GM19463 (cell line): ENCODE measurements around the gene DDHD1.
A peak's percentile ranks its signal among the peaks of the same experiment; 100 is the strongest.
"Not testable (repeated sequence)": the region's sequence is repeated elsewhere in the genome, so short reads cannot be mapped to it uniquely, and the experiment has no call there.

Experiments used
- ATAC-seq: cut with Tn5 transposase; IDR thresholded peaks from one replicate; pipeline ENCODE4 v1.9.1; 2021; ENCODE audit warnings: mild to moderate bottlenecking, moderate library complexity; ENCODE audit not compliant: unreplicated experiment

DDHD1 gene

DNA sequence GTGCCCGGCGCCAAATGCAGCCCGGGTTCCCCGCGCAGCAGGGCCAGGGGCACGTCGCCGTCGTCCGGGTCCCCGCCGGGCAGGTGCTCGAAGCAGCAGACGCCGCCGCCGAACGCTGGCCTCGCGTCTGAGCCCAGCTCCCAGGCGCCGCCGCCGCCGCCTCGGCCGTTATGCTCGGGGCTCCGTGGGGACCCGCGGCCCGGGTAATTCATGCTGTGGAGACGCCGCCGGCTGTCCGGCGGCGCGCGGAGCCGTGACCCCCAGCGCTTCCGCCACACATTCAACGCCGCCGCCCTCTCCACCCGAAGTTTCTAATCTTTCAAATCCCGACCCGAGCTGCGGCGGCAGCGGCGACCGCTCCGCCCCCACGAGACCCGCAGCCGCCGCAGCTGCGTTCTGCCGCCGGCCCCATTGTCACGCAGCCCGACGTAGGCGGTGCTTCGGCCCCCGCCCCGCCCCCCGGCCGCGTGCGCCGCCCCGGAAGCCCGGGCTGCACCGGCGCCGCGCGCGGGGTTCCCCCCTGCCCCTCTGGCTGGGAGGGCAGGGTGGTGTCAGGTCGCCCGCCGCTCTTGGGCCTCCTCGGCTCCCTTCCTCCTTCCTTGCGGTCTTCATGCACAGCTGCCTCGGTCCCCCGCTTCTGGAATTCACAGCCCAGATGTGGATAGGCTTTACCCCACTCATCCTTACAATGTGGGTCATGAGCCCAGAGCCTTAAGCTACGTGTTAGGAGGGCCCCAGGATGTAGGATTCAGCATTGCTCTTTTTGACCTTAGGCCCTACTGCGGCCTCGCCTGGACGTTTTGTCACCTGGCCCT is at the start of gene DDHD1:
Gene DDHD1 (minus strand): TSS at position 437 of the 815 bp plus-strand sequence. CDS start 225 bp downstream, at position 212.
- ATAC-seq = peak; percentile 73

DNA sequence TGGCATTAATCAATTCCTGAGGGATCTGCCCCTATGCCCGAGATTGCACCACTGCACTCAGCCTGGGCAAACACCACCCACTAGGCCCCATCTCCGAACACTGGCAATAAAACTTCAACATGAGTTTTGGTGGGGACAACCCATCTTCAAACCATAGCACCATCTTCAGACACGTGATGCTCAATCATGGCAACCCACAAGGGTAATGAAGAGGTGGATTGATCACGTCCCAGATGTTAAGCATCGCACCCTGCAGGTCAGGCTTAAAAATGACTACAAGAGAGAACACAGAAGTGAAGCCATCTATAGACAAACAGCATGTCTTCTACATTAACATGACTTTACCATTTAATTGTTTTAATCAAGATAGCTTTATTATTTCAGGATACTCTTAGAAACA is 42.8 kb upstream of the DDHD1 start:
- no peak for ATAC-seq

DNA sequence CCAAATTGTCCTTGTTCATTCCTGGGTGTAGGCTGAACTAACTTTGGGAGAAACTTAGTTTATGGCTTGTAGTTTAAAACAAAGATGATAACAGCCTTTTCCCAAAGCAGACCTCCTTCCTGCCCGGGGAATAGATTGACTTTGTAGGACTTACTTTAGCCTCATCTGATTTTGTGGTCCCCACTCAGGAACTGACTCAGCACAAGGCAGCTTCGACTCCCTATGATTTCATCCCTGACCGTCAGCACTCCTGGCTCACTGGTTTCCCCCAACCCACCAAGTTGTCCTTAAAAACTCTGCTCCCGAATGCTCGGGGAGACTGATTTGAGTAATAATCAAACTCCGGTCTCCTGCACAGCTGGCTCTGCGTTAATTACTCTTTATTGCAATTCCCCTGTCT is 40.1 kb upstream of the DDHD1 start:
- no peak for ATAC-seq

DNA sequence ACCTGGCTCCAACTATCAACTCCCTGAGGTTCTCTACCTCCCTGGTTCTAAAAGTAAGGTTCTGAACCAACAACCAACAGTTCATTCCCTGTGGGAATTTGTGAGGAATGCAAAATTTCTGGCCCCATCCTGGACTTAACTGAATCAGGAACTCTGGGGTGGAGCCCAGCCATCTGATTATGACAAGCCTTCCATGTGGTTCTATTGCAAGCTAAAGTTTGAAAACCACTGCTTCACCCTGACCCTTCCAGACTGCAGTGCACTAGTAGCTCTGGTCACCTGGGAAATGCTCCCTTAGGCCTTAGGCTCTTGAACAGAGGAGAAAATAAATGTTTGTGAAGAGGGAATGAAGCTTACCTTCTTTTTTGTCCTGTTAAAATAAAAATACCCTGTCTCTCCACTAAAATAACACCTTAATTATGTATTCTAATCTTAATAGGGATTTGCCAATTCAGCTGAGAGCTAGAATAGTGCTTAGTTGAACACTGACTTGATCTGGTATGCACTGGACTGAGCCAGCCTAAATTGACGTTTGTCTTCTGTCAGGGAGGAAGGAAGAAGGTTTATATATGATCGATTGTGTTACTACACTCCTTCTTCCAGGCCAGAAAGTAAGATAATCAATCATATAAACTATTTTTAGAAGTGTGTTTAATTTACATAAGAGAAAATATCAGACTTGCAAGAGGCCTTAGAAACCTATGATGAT is 39.1 kb upstream of the DDHD1 start:
- ATAC-seq = no peak

DNA sequence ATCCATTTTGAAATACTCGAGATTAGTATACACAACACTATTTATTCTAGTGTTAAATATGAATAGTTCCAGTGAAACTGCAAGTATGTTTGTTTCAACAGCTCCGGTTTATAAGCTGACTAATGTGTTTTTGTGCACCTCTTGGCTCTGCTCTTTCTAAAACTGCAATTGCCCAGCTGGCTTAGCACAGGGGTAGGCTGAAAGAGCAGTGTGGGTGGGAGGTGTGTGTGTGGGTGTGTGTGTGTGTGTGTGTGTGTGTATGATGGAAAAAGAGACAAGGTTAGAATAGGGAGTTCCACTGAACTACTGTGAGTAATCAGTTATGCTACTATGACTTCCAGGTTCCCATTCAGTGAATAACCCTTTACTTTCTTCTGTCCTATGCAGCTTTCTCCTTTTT is 37.8 kb upstream of the DDHD1 start:
- ATAC-seq = peak; percentile 45

DNA sequence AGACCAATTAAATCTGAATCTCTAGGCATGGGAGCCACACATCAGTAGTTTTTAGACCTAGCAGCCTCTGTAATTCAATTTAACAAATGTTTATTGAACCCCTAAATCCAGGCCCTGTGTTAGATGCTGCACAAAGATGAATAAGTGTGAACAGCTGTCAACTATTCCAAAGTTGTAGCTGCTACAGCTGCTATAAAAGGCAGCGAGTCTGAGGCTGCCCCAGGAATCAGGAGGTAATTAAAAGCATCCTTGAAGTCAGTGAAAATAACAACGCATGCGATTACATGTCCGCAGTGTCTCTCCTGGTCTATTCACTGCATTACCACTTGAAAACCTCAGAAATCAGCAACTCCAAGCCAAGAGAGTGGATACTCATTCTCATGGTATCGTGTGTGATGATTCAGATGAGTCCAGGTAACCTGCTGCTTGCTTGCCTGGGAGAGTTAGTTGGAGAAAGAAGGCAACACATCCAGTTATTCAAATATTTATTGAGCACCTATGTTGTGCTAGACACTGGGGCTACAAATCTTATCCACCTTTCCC is 34.9 kb upstream of the DDHD1 start:
- ATAC-seq = no peak

DNA sequence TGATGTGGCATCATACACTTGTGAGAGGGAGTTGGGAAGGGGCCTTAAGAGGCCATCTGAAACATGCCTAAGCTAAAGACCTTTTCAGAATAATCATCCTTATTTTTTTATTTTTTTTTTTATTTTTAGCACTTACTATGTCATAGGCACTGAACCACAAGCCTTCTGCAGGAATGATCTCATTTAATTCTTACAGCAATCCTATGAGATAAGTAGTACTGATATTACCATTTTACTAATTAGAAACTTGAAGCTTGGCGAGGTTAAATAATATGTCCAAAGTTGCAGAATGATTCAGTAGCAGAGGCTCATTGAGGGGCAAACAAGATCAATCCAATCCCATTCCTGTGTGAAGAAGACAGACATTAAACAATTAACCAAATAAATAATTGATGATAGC is 33.4 kb upstream of the DDHD1 start:
- ATAC-seq = no peak

DNA sequence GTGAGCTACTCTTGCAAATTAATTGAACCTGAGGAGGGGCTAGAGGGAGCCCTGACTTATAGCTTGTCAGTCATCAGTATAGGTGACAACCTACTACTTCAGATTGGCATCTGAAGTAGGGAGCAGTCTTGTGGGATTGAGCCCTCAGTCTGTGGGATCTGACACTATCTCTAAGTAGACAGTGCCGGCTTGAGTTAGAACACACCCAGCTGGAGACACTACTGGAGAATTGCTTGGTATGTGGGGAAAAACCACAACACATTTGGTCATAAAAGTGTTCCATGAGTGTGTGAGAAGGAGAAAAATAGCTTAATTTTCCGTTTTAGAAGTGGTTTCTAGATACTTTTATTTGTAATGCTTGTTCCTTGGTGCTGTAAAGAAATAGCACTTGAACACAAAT is 30.5 kb upstream of the DDHD1 start:
- no peak for ATAC-seq

DNA sequence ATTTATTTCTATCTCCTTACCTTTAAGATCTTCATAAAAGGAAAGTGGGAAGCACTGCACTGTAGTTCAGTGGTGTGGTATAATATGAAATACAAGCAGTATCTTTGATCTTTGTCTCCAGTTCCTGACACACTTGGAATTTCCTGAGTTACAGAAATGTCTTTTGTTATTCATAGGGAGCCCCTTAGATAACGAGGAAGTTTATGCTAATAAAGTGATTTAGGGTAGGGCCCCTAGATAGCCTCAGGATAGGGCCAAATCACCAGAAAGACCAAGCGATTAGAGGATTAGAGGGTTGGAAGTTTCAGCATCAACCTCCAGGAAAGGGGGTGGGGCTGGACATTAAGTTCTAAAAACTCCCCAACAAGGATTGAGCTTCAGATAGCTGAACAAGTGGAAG is 29.9 kb upstream of the DDHD1 start:
- ATAC-seq = no peak

DNA sequence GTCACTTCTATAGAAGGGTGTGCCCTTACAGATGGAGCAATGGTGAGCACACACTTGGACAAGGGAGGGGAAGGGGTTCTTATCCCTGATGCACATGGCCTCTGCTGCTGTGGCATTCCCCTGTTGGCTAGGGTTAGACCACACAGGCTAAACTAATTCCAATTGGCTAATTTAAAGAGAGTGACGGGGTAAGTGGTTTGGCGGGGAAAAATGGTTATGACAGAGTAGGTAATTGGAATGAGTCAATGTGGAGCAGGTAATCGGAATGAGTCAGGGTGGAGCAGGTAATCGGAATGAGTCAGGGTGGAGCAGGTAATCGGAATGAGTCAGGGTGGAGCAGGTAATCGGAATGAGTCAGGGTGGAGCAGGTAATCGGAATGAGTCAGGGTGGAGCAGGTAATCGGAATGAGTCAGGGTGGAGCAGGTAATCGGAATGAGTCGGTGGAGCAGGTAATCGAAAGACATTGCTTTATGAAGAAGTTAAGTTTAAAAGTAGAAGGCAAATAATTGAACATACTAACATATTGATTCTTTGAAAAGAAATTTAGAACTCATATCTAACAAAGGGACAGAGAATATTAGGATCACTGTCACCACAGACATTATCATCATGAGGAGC is 28.4 kb upstream of the DDHD1 start:
- ATAC-seq = not testable (repeated sequence)

DNA sequence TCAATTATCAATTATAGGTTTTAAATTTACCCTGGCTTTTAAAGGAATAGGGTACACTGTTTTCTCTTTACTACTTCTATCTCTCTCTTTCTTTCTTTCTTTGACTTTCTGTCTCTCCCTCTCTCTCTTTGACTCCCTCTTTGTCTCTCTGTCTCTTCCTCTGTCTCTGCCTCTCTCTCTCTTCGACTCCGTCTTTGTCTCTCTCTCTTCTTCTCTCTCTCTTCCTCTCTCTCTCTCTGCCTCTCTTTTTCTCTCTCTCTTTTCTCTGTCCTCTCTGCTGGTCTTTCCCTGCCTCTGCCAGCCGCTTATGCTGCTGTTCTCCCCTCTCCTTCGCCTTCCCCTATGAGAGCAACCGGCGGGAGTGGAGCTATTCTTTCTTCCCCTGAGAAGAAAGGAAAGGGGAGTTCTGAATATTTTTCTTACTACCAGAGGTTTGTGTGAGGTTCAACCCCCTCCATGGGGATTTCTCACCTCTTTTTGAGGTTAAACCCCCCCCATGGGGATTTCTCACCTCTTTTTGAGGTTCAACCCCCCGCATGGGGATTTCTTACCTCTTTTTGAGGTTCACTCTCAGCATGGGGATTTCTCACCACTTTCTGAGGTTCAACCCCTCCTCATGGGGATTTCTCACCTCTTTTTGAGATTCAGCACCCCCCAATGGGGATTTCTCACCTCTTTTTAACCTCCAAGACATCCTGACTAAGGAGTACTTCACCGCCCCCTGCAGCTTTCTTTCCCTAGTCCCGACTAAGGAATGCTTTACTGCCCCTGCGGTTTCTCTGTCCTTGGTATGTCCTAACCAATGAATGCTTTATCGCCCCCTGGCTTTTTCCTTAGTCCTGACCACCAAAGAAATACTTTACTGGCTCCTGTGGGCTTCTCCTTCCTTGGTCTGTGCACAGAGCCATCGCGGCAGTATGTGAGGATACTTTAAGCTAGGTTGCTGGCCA is 27.4 kb upstream of the DDHD1 start:
- ATAC-seq = peak; percentile 60

DNA sequence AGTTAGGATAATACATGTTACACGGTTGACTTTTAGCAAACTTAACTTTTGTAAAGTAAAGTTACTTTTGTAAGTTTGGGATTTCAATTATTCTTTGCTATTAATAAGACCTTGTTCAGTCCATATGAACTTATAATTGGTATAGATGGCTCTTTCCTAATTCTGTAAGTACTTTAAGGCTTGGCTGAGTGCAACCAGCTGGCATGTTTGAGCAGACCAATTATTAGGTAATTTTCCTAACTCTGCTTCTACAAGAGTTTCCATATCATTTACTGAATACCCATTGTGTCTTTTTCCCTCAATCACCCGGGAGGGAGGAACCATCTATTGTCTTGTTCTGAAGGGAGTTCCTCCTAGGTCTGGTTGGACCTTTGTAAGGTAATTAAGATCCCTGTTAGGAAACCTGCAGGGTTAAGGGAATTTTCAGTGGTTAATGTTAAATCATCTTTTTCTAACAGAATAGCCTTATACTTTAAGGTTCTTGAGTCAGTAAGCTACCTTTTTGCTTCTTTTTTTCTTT is 26.4 kb upstream of the DDHD1 start:
- ATAC-seq = not testable (repeated sequence)

DNA sequence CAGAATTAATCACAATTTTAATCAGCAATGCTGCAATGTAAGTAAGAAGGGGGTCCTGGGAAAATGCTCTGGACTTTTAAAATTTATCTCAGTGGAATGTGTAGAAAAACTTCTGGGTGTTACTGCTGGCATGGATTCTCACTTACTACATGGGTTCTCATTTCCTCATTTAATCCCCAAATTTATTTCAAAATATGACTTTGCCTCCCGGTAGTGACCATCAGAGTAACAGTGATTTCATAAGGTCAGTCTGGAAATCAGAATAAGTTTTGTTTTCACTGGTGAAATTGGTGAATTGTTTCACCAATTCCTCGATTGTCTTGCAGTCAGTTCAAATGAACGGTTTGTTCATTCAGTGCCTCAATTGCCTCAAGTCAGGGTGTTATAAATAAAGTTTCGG is 22.3 kb upstream of the DDHD1 start:
- no peak for ATAC-seq

DNA sequence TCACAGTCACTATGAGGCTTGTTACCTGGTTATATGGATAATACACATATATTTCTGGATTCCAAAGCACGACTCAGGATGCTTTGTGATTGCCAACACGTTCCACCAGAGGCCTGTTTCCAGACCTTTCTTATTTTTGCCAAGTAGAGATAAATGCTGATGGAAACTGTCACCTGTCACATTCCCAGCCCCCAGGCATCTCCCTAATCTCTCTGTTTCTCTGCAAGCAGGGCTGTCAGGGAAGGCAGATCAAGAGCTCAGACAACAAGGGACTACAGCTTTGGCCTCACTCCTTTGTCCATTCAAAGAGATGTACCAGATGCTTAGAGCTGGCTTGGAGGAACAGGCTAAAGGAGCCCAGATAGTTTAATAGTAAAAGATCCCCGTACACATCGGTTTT is 21.8 kb upstream of the DDHD1 start:
- ATAC-seq = no peak

DNA sequence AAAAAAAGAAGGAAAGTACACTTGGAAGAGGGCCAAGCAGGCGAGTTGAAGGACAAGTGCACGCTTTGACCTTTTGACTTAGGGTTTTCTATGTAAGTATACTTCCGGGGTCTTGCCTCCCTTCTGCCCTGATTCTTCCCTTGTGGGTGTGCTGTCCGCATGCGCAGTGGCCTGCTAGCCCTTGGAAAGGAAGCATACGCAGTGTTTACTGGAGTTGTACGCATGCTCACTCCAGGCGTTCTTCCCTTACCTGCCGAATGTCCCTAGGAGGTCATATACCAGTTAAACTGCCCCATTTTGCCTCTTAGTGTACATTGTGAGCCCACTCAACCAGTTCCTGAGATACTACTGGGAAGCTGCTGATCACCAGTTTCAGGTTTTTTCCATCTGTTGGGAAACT is 15.7 kb upstream of the DDHD1 start:
- ATAC-seq = no peak

DNA sequence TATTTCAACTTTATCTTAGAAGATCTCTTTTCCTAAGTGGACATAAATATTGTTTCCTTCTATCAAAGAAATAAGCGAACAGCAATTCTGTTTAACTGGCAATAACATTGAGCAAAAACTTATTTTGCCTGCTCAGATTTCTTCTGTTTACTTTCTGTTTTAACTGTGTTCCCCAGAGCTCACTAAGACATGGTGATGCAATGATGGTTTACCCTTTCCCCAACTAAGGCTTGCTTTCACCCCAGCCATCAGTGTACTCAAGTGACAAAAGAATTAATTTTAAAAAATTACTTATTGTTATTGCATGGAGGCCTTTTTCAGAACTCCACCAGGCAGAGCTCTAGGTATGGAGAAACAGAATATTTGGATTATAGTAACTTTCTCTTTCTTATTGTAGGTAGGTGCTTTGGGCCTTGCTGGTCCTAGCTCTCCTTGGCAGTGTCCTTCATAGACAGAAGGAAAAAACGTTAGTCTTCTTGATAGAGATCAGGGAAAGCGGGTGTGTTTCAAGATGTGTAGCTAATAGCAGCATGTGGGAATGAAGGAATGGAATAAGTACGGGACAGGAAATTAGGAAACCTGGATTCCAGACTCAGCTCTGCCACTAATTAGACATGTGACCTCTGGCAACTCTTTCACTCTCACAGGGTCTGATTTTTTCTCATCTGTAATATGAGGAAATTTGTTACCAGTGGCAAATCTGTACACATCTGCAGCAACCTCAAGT is 14.6 kb upstream of the DDHD1 start:
- ATAC-seq = no peak

DNA sequence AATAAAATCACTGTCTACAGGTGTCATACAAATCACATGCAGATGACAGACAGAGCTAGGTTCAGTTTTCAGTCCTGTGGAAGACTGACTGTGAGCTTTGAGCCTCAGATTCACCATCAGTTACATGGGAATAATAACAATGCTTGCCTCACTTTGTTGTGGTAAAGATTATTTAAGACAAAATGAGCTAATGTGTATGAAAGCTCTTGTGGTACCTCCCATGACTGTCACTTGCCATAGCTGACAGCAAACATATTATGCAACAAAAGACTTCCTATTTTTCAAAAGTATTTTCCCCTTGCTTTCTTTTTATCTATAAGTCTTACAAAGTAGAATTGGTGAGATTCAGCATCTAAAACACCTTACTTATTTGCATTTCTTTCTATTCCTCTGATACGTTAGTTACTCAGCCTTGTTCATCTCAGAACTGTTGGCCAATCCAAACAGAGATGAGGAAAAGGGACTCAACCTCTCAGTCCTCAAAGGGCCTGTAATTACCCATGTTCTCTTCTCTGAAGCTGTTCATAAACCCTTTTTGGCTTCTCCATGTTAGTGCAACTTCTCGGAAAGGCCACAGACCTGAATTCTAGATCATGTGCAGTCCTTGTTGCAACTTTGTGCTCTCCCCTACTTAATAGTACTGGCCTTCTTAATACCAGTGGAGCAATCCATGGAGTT is 8.8 kb upstream of the DDHD1 start:
- no peak for ATAC-seq

DNA sequence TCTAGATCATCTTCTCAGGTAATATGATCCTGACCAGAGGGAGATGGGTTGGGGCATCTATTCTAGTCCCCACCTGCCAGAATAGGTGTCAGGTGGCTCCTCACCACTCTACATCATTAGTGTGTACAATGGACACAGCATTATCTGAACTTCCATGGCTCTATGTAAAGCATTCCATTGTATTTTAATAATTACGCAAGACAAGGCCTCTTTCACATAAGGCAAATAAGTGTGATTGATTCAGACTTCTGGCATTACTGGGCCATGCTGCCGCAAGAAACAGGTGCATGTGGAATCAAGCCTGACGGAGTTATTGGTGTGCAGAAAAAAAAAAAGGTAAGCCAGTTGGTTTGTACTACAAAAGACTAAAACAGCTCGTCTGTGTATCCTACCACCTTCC is 3.1 kb upstream of the DDHD1 start:
- no peak for ATAC-seq

DNA sequence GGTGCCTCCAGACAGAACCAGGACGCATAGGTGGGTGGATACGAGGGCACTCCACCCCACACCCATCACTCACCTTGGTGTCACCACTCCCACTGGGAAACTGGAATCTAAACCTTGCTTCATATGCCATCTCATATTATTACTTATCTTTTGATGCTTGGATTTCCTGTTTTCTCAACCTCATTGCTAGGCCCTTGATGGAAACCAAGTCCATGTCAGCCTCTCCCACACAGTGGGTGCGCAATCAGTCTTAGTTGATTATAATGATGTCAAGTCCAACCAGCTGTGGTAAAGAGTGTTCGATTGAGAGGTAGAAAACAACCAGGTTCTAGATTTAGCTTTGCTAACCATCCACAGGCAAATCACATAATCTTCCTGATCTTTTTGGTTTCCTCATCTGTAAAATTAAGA is 584 bp upstream of the DDHD1 start:
- no peak for ATAC-seq
